GM11168 (cell line): ENCODE measurements around the gene MEIS2.

Source experiments
- in situ Hi-C: fragments of 300-500 bp; cut with MboI; formaldehyde crosslinking; loops from one replicate; pipeline ENCODE4 v1.12.0; 2022; ENCODE audit warnings: low sequenced_read_pairs; ENCODE audit not compliant: unreplicated experiment

Gene MEIS2

DNA sequence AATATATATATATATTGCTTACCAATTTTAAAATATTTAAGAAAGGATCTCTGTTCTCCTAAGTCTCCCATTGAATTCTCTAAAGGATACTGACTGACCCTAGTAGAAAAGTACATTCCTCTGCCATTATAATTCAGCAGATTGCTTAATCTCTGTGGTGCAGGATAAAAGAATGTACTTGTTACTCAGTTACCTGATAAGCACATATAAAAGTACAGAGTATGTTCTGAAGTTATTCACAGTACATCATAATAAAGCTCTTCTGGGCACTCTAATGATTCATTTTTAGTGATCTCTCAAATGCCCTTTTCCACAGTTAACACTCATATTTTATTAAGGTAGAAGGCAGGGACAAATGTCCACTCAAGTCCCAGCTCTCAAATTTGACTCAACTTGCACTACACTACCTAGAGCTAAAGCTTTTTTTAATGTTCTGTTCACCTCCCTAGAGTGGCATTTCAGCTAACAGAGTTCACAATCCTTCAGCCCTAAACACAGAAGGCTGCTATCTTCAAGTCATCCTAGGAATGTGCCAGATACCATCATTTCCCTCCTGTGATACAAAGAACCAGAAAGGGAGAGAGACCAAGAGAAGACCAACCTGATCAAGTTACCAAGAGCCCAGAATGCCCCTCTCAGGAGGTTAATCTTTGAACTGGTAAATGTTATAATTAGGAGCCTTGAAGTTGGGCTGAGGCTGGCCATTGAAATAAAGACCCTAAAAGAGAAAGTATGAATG, 53.3 kb downstream of the MEIS2 start:
- in situ Hi-C loops: no loop called here

GRCh38 chr15:37045859-37046740, 54.2 kb downstream of the MEIS2 start:
- in situ Hi-C loops: no loop called here

DNA sequence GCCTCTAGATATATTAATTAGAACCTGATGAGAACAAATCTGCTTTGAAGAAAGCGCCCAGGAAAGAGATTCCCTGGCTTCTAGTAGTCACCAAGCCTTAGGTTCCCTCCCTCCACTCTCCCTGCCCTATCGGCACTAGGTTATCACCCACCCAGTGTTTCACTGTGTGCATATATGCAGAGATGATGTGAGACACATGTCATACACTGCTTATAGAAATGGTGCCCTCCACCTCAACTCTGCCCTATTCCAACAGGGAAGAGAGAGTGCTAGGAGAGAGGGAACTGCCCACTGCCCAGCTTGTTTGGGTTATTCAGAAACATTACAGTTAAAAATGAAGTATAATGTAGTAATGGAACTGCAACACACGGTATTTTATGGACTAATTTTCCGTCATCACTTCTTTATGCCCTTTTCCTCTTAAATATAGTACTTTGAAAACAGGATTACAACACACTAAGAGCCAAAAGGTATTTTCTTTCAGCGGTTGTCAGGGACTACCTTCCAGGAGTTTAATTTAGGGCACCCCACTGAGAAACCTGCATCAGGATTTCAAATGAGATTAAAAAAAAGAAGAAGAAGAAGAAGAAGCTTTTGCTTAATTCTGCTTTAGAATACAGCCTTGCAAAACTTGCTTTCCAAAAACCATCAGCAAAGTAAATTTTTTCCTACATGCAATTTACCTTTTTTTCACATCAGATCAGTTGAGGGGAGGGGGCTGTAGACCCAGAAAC, 55.3 kb downstream of the MEIS2 start:
- in situ Hi-C loops: no loop called here

DNA sequence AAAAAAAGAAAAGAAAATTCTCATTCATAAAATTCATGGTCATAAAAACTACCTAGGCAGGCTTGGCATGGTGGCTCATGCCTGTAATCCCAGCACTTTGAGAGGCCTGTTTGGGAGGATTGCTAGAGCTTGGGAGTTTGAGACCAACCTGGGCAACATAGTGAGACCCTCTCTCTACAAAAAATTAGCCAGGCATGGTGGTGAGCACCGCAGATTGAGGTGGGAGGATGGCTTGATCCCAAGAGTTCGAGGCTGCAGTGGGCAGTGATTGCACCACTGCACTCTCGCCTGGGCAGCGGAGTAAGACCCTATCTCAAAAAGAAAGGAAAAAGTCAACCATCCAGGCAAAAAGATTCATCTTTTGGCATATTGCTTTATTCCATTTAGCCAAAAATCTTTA, 58.5 kb downstream of the MEIS2 start:
- in situ Hi-C loops: no loop called here

DNA sequence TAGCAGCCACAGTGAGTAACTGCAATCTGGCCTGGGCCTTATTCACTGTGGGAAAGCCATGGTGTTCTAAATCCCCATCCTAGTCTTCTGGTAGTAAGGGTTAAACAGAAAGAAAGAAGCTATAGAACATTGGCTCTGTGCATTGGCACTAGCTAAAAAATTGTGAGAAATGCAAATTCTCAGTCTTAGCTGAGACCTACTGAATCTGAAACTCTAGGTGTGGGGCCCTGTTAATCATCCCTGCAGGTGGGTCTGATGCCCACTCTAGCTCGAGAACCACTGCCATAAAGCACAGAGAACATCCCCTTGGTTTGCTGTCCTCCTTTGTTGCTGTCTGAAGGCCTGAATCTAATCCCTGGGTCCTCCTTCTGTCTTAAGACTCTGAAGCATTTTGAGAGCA, 59.3 kb downstream of the MEIS2 start:
- in situ Hi-C loops: no loop called here

DNA sequence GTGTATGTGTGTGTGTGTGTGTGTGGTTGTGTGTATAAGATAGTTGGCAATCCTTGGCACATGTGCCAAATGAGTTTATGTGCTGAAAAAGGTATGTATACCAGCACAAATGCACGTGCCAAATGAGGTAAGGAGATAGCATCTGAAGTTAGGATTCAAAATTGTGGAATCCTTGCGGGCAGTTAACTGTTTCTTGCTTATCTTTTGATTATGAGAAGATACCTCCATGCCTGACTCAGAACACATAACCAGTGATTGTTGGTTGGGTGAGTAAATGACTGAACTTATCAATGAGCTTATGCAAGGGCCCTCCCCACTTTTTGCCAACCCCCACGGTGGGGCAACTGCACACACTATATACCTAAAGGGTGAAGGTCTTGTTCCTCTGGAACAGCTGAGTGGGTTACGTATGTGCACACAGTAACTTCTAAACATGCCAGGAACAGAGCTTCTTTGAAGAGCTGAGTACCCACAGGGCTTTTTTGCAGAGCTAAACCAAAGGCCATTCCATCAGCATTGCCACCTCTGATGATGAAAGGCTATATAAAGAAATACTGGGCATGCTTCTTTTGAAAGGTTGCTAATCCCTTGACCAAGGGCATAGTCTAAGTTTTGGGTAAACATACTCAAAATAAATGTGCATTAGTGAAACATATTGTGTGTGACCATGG, 60.1 kb downstream of the MEIS2 start:
- in situ Hi-C loops: no loop called here

DNA sequence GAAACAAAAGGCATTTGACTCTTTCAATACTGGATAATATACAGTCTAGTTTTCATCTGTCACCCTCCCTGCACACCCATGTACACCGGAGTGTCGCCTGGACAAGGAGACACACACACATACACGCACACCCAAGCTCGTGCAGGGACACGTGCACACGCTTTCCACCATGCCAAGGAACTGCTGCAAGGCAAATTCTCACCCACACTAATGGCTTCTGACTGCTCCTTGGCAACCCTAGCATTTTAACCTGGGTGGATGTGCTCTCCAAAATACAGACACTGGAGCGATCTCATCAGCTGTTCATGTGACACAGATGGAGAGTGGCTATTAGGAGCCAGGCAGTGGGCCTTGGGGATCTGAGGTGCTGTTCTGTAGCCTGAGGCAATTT, 61.6 kb downstream of the MEIS2 start:
- in situ Hi-C loops: no loop called here

GRCh38 chr15:37037850-37038715, 62.3 kb downstream of the MEIS2 start:
- in situ Hi-C loops: no loop called here

DNA sequence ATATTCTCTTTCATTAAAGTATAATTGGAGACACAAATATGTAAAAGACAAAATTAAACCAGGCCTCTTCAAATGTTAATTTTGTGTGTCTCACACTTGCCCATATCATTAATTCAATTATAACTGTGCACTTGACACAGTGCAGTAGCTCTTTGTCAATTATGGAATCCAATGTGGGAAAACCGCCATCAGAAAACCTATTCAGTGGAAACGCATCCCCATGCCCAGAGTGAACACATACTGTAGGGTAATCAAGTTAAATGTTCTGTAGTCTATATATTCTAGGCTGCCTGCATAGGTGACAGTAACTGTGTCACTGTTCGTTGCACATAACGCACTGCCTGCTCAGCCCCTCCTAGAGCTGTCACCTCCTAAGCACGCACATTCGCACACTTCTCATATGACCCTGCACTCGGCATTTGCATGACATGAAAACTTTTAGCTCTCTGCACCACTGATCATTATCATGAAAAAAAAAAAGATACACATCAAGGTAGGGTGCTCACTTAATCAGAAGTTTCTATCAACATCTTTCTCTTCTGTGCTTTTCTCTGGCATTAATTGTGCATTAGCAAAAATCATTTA, 63.2 kb downstream of the MEIS2 start:
- in situ Hi-C loops: no loop called here

DNA sequence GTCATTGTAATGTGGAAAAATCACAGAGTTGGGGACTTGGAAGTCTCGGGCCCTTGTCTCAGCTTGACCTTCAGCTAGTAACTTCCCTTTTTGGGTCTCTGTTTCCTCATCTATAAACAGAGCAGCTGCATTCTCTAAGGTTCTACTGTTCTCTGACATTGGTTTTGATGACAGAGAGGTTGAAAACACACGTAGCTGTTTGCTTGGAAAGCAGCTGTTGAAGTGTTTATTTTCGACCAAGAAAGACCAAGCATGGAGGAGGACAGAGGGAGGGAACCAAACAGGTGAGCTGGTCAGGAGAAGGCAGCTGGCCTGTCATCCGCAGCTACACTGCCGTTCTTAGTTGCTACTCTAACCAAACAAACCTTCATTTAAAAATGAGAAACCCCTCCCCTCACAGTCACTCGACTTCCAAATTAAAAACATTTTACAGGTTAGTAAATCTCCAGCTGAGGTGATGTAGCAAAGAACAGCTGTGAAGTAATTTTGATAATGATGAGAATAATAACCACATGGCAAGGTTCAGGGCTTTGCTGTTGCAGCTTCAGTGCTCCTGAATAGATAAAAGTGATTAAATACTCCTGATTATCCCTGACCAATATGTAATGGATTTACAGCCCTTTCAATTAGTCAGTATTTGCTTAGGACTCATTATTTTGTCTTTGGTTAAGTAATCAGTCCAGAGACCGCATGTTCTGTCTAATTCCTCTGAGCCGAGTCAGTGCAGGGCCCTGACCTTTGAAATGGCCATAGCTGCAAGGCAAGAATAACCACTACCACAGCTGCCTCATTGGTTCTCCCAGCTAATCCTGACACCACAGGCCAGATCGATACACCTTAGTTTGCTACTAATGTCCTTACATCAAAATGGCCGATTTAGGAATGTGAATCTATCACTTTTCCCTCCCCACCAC, 65.3 kb downstream of the MEIS2 start:
- in situ Hi-C loops: no loop called here

GRCh38 chr15:37034392-37034791, 66.0 kb downstream of the MEIS2 start:
- in situ Hi-C loops: no loop called here

GRCh38 chr15:37032091-37032775, 68.1 kb downstream of the MEIS2 start:
- in situ Hi-C loops: no loop called here

DNA sequence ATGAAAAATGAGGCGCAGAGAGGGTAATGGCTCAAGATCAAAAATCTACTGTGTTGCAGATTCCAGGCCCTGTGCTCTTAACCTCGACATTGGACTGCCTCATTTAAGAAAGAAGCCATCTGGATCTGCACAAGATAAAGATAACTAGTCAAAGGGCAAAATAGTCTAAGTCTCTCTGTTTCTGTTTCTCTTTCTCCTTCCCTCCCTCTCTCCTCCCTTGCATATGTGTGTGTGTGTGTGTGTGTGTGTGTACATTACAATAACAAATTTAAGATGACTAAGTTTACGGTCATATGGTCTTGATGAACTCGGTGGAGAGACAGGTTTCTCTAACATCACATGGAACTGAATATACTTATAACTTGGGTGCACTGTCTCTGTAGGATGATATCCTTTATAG, 69.2 kb downstream of the MEIS2 start:
- in situ Hi-C loops: no loop called here

GRCh38 chr15:37028625-37029296, 71.6 kb downstream of the MEIS2 start:
- in situ Hi-C loops: no loop called here

GRCh38 chr15:37020852-37021251, 79.5 kb downstream of the MEIS2 start:
- in situ Hi-C loops: no loop called here

DNA sequence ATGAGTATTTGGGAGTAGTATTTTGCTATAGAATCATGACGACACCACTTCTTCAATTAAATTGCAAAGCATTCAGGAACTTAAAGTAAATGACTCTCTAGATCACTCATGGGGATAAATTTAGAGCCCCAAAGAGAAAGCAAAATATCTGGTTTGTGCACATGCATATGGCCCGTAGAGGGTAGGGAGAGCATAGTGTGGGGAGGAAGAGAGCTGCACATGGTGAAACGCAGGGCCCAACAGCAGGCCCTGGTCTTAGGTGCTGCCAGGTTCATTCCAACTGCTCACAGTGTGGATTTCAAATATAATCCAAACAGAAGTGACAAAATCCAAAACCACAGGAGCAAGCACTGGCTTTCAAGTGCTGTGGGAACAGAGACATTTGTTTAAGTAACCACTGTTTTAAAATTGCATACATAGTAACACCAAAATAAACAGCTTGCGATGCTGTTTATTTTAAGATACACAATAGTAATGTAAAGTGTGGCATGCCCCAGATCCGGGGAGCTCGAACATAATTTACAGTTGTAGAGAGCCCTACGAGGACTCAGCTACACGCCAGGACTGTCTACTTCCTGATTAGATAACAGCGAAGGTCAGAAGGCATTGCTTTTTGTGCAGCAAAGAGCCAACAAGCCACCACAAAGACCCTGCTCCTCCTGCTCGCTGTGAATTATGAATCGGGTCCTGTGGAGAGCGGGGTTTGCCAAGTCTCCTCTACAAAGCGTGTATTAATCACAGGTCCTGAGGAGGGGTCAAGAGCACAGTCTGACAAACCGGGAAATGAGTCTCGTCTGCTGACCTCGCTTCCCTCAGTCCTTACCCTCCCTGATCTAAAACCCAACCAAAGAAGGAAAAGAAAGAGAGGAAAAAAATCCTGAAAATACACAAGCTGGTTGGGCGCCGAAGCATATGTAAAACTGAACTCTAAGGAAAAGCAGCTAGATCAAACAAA, 80.6 kb downstream of the MEIS2 start:
- in situ Hi-C loops: no loop called here
